Measurements from ENCODE around the gene PPP1R14D.
"Not testable (repeated sequence)": the region's sequence is repeated elsewhere in the genome, so short reads cannot be mapped to it uniquely, and the experiment has no call there.

Gene PPP1R14D, protein sequence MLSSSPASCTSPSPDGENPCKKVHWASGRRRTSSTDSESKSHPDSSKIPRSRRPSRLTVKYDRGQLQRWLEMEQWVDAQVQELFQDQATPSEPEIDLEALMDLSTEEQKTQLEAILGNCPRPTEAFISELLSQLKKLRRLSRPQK

DNA sequence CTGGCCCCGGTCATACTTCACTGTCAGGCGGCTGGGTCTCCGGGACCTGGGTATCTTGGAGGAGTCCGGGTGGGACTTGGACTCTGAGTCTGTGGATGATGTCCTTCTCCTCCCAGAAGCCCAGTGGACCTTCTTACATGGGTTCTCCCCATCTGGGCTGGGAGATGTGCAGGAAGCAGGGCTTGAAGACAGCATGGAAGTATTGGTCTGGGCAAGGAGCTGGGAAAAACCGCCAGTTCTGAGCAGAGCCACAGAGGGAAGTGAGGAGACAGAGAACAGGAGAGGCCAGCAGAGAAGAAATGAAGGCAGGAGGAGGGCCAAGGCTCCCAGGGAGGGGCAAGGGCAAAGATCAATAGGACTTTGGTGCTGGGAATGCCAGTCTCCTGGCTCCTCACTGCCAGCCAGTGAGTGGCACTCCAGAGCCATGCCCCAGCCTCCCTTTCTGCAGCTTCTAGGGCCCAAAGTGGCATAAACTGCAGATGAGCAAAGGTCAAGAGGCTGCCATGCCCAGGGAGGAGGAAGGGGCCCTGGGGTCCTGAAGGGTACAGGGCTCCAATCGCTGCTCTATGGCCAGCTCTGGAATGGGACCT, at the start of gene PPP1R14D:
Gene PPP1R14D (minus strand): TSS at position 262 of the 590 bp plus-strand sequence. CDS start 67 bp downstream, at position 195.
- DNase-seq = no peak

DNA sequence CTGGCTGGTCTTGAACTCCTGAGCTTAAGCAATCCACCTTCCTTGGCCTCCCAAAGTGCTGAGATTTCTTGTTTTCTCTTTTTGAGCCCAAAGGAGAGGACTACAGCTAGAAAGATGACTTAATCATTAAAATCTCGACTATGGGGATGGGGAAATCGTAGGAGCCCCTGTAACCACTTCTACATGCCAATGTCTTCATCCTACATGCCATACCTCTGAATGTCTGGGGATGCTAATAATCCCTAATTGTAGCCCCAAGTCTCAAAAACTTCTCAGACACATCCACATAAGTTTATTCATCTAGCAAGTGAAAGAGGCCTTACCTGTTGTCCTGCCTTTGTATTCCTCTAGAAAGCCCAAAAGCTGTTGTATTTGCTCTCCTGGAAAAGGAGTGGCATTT, 49.2 kb upstream of the PPP1R14D start:
- no peak for DNase-seq

DNA sequence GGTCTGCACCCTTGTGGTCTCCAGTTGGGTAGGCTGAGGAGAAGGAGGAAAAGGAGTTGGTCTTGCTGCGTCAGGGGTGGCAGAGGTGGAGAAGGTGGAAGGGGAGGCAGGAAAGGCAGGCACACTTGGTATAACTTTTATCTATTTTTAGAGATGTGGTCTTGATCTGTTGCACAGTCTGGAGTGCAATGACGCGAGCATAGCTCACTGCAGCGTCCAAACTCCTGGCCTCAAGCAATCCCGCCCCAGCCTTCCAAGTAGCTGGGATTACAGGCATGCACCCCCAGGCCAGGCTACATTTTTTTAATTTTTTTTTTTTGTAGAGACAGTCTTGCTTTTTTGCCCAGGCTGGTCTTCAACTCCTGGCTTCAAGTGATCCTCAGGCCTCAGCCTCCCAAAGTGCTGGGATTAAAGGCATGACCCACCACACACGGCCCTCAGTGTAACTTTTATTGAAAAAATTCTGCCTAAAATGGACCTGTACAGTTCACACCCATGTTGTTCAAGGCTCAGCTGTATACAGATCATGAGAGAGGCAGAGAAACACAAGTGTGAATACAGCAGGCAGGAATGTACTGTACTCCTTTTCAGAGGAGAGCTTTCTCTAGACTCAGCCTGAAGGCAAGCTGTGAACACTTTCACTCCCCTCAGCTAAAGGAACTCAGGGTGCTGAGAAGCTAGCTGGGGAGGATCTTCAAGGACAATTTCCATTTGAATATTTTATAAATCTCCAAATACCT, 47.7 kb upstream of the PPP1R14D start:
- DNase-seq = no peak

- DNase-seq = peak; percentile 42 to 56
Observed at GRCh38 chr15:40873694-40874561, 45.4 kb upstream of the PPP1R14D start, which contains the start of gene RHOV. RHOV (minus strand) TSS chr15:40874234; CDS start chr15:40874139, 95 bp downstream.

DNA sequence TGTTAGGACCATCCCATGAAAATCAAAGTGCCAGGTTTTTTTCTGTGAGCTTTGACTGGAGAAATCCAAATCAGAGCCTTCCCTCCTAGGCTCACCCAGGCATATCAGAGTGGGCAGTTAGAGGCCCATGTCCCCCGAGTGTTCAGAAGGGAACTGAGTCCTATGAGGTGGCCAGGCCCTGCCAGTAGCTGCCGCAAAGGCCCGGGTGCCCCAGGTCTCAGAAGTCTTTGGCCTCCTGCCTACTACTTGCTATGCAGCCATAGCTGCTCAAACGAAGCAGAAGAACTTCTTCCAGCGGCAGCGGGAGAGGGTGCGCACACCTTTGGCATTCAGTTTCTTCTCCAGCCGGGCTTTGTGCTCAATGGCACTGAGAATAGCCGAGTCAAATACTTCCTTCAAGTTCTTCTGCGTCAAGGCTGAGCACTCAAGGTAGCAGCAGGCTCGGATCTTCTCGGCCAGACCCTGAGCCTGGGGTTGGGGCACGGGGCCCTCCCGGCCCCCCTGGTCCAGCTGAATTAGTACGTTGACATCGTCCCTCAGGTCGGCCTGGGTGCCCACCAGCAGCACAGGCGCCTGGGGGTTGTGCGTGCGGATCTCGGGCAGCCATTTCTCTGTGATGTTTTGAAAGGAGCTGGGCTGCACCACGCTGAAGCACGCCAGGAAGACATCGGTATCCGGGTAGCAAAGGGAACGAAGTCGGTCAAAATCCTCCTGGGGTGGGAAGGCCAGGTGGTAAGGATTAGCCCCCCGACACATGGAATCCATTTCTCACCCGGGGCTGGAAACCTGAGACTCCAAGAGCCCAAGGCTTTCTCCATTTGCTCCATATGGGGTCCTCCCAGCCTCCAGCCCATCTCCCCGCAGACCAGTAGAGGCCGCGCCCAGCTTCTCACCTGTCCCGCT, 44.5 kb upstream of the PPP1R14D start:
- DNase-seq = no peak

DNA sequence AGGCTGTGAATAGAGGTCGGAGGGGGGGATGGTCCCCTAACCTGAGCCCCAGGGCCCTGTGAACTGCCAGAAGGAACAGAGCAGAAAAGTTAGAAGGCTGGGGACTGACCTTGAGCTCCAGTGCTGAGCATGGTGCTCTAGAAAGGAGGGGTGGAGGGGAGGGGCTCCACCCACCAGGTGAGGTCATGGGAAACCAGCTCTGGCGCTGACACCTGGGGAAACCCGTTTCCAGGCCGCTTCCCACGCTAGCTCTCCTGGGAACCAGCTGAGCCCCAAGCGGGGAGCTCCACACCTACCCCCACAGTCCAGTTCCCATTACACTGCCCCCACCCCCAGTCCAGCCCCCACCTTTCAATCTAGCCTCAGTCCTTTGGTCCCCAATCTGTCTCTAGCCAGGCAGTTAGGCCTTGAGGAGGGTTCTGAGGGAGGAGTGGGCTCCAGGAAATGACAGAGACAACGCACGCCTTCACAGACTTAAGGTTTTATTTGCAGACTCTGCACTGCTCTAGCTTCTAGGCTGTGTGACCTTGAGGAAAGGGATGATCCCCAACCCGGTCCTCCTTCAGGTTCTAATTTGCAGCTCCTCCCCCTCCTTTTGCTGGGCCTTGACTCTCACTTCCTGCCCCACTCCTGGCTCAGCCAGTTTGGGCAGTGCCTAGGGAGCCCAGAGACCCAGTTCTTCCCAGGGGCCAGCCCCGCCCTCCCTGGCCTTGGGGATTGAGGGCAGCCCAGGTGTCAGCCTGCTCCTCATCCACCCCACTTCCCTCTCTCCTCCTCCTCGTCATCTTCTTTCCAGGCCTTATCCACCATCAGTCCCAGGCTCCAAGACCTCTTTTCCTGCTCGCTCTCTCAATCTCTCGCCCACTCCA, 43.5 kb upstream of the PPP1R14D start:
- DNase-seq = peak; percentile 6 to 62

GRCh38 chr15:40870716-40871115, 42.2 kb upstream of the PPP1R14D start:
- DNase-seq = no peak

DNA sequence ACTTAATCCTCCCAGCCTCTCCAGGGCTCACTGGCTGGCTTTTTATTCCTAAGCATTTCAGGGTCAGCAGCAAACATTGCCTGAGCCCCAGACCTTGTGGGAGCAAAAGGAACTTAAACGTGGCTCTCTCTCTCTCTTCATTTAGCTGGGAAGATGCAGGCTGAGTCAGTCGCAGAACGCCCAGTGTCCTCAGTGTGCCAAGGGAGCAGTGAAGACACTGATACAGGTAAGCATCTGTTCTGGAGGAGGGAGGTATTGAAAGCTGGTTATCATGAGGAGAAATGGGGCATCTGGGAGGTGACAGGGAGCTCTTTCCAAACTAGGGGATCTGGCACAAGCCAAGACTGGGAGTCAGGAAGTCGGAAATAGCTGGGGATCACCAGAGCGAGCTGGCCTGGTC, 41.2 kb upstream of the PPP1R14D start:
- DNase-seq = no peak

DNA sequence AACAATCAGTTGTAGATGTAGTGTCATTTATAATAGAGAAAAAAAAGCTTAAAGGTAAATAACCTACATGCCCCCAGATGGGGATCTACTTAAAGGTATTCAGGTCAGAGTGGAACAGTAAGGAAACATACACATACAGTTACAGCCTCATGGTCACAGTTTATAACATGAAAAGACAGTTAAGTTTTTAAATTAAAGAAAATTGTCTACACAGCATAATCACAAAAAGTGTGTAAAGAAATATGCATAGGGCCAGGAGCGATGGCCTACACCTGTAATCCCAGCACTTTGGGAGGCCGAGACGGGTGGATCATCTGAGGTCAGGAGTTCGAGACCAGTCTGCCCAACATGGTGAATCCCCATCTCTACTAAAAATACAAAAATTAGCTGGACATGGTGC, 38.7 kb upstream of the PPP1R14D start:
- no peak for DNase-seq

GRCh38 chr15:40863660-40864270, 35.3 kb upstream of the PPP1R14D start:
- DNase-seq = no peak

- not testable (repeated sequence) for DNase-seq
Observed at GRCh38 chr15:40861147-40861546, 32.6 kb upstream of the PPP1R14D start.

DNA sequence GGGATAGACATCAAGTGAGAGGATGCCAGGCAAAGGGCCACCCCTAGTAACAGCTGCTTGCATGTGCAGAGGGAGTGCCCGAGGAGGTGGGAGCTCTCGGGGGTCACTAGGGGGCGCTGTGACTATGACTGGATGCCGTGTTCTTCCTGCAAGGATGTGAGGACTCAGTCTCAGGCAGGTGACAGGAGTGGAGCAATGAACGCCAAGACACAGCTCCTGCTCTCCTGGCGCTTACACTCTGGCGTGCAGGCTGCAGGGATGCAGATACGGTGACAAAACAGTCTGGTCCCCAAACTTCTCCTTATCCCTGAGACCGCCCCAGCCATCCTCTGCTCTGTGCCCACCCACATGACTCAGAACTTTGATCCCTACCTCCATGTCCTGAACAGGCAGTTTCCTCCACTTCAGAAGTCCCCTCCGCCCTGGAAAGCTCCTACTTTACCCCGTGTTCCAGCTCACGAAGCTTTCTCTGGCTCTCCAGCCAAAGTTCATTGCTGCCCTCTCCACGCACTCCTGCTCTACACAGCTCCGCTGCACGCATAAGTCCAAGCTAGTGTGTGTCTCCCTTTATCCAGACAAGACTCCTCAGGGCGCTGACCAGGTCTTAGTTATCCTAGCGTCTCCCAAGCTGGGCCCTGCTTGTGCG, 30.8 kb upstream of the PPP1R14D start:
- peak; percentile 56 to 76 for DNase-seq

DNA sequence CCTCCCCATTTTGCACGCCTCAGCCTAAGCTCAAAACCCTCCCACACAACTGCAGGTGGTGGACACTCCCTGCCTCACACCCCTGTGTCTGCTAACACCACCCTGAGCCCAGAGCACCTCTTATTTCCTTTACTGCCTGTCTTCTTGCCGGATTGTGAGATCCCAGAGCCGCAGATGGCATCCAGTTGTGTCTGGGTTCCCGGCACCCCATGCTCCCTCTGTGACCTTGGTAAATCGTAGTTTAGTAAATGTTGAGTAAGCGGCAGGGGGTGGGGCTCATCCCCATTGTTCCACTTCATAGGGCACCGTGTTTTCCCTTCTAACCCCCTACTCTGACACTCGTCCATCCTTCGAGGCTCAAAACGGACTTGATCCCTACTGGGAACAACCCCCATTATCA, 30.2 kb upstream of the PPP1R14D start:
- no peak for DNase-seq

- peak; percentile 51 to 92 for DNase-seq
Observed at GRCh38 chr15:40857601-40858341, 29.3 kb upstream of the PPP1R14D start.

DNA sequence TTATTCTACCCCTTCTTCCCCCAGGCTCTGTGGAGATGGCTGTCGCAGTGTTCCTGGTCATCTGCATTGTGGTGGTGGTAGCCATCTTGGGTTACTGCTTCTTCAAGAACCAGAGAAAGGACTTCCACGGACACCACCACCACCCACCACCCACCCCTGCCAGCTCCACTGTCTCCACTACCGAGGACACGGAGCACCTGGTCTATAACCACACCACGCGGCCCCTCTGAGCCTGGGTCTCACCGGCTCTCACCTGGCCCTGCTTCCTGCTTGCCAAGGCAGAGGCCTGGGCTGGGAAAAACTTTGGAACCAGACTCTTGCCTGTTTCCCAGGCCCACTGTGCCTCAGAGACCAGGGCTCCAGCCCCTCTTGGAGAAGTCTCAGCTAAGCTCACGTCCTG, 28.2 kb upstream of the PPP1R14D start:
- no peak for DNase-seq

GRCh38 chr15:40855706-40856234, 27.3 kb upstream of the PPP1R14D start:
- DNase-seq = no peak

GRCh38 chr15:40854161-40854560, 25.7 kb upstream of the PPP1R14D start:
- DNase-seq = no peak

- no peak for DNase-seq
Observed at GRCh38 chr15:40853241-40853890, 24.9 kb upstream of the PPP1R14D start.

DNA sequence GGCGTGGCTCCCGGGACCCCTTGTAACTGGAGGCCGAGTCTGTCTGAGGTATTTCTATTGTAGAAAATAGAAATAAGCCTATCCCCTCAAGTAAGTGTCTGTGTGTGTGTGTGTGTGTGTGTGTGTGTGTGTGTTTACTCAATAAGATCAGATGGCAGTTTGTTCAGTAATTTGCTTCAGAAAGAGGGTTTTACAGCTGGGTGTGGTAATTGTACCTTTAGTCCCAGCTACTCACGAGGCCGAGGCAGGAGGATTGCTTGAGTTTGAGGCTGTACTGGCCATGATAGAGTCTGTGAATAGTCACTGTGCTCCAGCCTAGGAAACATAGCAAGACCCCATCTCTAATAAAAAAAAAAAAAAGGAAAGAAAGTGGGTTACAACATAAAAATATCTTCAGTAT, 24.0 kb upstream of the PPP1R14D start:
- no peak for DNase-seq
